HG03571 (cell line): ENCODE data around the gene SLC6A9.
A peak's percentile ranks its signal among the peaks of the same experiment; 100 is the strongest.

Source experiments
- ATAC-seq: cut with Tn5 transposase; IDR thresholded peaks from one replicate; pipeline ENCODE4 v1.9.1; 2021; ENCODE audit not compliant: unreplicated experiment

Gene SLC6A9

GRCh38 chr1:44048532-44049215 is 17.4 kb upstream of the SLC6A9 start:
- no peak for ATAC-seq

- no peak for ATAC-seq
Measured at GRCh38 chr1:44047131-44047530, 15.9 kb upstream of the SLC6A9 start.

GRCh38 chr1:44045064-44045463 is 13.8 kb upstream of the SLC6A9 start:
- no peak for ATAC-seq

- no peak for ATAC-seq
Measured at GRCh38 chr1:44044071-44044801, 13.0 kb upstream of the SLC6A9 start.

- ATAC-seq: no peak
Measured at GRCh38 chr1:44043176-44044070, 12.2 kb upstream of the SLC6A9 start.

GRCh38 chr1:44040846-44041245 is 9.6 kb upstream of the SLC6A9 start:
- ATAC-seq: no peak

- ATAC-seq: no peak
Measured at GRCh38 chr1:44040418-44040817, 9.2 kb upstream of the SLC6A9 start.

GRCh38 chr1:44038876-44039657 is 7.8 kb upstream of the SLC6A9 start:
- ATAC-seq: no peak

- no peak for ATAC-seq
Measured at GRCh38 chr1:44037154-44037553, 5.9 kb upstream of the SLC6A9 start.

GRCh38 chr1:44036409-44037139 is 5.3 kb upstream of the SLC6A9 start:
- no peak for ATAC-seq

- no peak for ATAC-seq
Measured at GRCh38 chr1:44035726-44036408, 4.6 kb upstream of the SLC6A9 start.

GRCh38 chr1:44034976-44035716 is 3.9 kb upstream of the SLC6A9 start:
- ATAC-seq: no peak

GRCh38 chr1:44034423-44034822 is 3.2 kb upstream of the SLC6A9 start:
- no peak for ATAC-seq

GRCh38 chr1:44033756-44034155 is 2.5 kb upstream of the SLC6A9 start:
- ATAC-seq: no peak

GRCh38 chr1:44033041-44033575 is 1.8 kb upstream of the SLC6A9 start:
- ATAC-seq: no peak

GRCh38 chr1:44032170-44032790 is 1.0 kb upstream of the SLC6A9 start:
- no peak for ATAC-seq

GRCh38 chr1:44030605-44031251 is 534 bp downstream of the SLC6A9 start:
- ATAC-seq: peak; percentile 11
